BJ (cell line): ENCODE measurements around the gene MOV10L1. TPM values are rescaled to one million over a fixed set of nuclear protein-coding genes. Genes with fewer than 3 reads are reported as not detected.

Source experiments
- CTCF ChIA-PET: fragments of 350-600 bp; formaldehyde crosslinking; extraction: SDS; loops from one replicate; lab custom pipeline; 2021; ENCODE audit warnings: antibody characterized with exemption, inconsistent platforms; lab: Yijun Ruan, JAX
- POLR2A ChIA-PET: fragments of 300-600 bp; sonication (Branson Sonifier 250); formaldehyde crosslinking; extraction: SDS; loops from one replicate; lab custom pipeline; 2021; ENCODE audit warnings: antibody characterized with exemption; lab: Charles Lee
- DNase-seq: peaks from one replicate; pipeline ENCODE4 v3.0.0-alpha.2; 2011; ENCODE audit warnings: low read depth
- H3K27me3 ChIP-seq: 2 replicates; pipeline ENCODE4 v1.6.0; 2011; ENCODE audit warnings: low read length; ENCODE audit not compliant: control insufficient read depth, insufficient read depth
- H3K36me3 ChIP-seq: 2 replicates; pipeline ENCODE4 v1.5.1; 2011; ENCODE audit warnings: low read length; ENCODE audit not compliant: control insufficient read depth, insufficient read depth
- H3K4me3 ChIP-seq: 2 replicates; pipeline ENCODE4 v1.5.1; 2011; ENCODE audit warnings: low read depth, mild to moderate bottlenecking, control low read depth, low read length
- CTCF ChIP-seq: IDR thresholded peaks from 2 replicates; pipeline ENCODE4 v1.5.1; 2011; ENCODE audit warnings: low read depth, mild to moderate bottlenecking, control low read depth, inconsistent platforms, low read length, moderate library complexity; ENCODE audit not compliant: insufficient read depth
- polyA plus RNA-seq: library from polyadenylated mRNA; depleted of rRNA; stranded (reverse); fragments of >200 nt; gene quantifications from 2 replicates; pipeline ENCODE4 v1.2.3, GENCODE V29; 2011

Gene MOV10L1
- polyA plus RNA-seq, 1 experiment, result 6.6 TPM

- Histone ChIP-seq H3K27me3 (no peaks in the 10 kb centered on the region), H3K36me3 (no peaks in the 10 kb centered on the region), H3K4me3 (no peak overlapping the region)
- no peak for TF ChIP-seq CTCF
- POLR2A ChIA-PET, result no interaction called here
- CTCF ChIA-PET, result no interaction called here
- no peak for DNase-seq
Measured at GRCh38 chr22:50045211-50046018, 44.4 kb upstream of the MOV10L1 start.

- Histone ChIP-seq H3K27me3 (no peaks in the 10 kb centered on the region), H3K36me3 (no peaks in the 10 kb centered on the region), H3K4me3 (no peak overlapping the region)
- TF ChIP-seq CTCF, result no peak
- DNase-seq, result no peak
- ChIA-PET CTCF (no interaction called here), POLR2A (no interaction called here)
Measured at GRCh38 chr22:50046019-50046415, 43.8 kb upstream of the MOV10L1 start.

- no peak for TF ChIP-seq CTCF
- CTCF ChIA-PET, result no interaction called here
Measured at GRCh38 chr22:50046481-50047245, 43.1 kb upstream of the MOV10L1 start.

GRCh38 chr22:50047346-50047745 is 42.5 kb upstream of the MOV10L1 start:
- CTCF ChIA-PET, result no interaction called here
- POLR2A ChIA-PET, result no interaction called here
- no peak for TF ChIP-seq CTCF
- H3K36me3 ChIP-seq, result no peaks in the 10 kb centered on the region
- DNase-seq, result no peak
- H3K4me3 ChIP-seq, result no peak overlapping the region
- no peaks in the 10 kb centered on the region for H3K27me3 ChIP-seq

More at GRCh38 chr22:50046481-50047245, 43.1 kb upstream of the MOV10L1 start:
- POLR2A ChIA-PET, result no interaction called here
- DNase-seq, result no peak
- Histone ChIP-seq H3K4me3 (no peak overlapping the region), H3K36me3 (no peaks in the 10 kb centered on the region), H3K27me3 (no peaks in the 10 kb centered on the region)

- DNase-seq, result no peak
- H3K36me3 ChIP-seq, result no peaks in the 10 kb centered on the region
- TF ChIP-seq CTCF, result no peak
- H3K27me3 ChIP-seq, result no peaks in the 10 kb centered on the region
- no peak overlapping the region for H3K4me3 ChIP-seq
- ChIA-PET POLR2A (no interaction called here), CTCF (no interaction called here)
Measured at GRCh38 chr22:50048061-50048765, 41.6 kb upstream of the MOV10L1 start.
